NT2/D1 (cell line): ENCODE results near the gene MCFD2.

ENCODE experiments used
- SUZ12 ChIP-seq: IDR thresholded peaks from 2 replicates; pipeline ENCODE4 v1.6.1; 2011; ENCODE audit not compliant: insufficient read length, insufficient read depth; ENCODE audit errors: extremely low read depth
- YY1 ChIP-seq: IDR thresholded peaks from 2 replicates; pipeline ENCODE4 v1.6.1; 2011; ENCODE audit not compliant: insufficient read length, insufficient read depth
- ZNF274 ChIP-seq: IDR thresholded peaks from 2 replicates; pipeline ENCODE4 v1.6.1; 2011; ENCODE audit warnings: mild to moderate bottlenecking, low read depth, low read length

GRCh38 chr2:46921676-46922448 lies 6.3 kb upstream of the MCFD2 start:
- TF ChIP-seq ZNF274, result no peak
- TF ChIP-seq YY1, result no peak
- no peak for TF ChIP-seq SUZ12
